PC-9 (cell line): ENCODE results near the gene PPP1R13L.

Experiments
- EZH2 ChIP-seq: fragments of 200-600 bp; sonication (generic); IDR thresholded peaks from 2 replicates; pipeline ENCODE4 v1.8.0; 2017; ENCODE audit warnings: antibody characterized with exemption, low read depth
- TF ChIP-seq, protein P1 (sequence below): fragments of 200-600 bp; sonication (generic); conservative IDR thresholded peaks from 2 replicates; pipeline ENCODE4 v1.6.1; 2017; ENCODE audit warnings: mixed run types, antibody characterized with exemption, mild to moderate bottlenecking, moderate library complexity

DNA sequence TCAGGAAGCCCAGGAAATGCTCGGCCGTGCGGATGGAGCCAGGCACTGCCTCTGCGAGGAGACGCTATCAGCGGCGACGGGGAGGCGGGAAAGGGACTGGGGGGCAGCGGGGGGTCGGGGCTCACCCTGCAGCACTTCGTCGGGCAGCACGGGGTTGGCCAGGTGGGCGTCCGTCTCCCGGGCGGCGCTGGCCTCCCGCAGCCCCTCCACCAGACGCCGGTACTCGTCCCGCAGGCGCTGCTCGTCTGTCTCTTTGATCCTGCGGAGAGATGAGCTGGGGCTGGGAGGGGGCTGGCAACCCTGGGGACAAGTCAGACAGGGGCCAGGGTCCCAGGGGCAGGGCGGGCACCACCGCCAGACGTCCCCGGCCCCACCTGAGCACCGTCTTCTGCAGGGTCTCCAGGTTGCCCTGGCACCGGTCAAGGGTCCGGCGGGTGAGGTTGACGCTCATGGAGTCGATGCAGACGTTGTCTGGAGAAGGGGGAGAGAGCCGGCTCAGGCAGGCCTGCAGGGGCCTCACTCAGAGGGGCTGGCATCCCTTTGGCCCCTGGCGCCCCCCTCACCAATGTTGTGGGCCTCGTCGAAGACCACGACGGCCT is 40.9 kb downstream of the PPP1R13L start:
- TF ChIP-seq, protein P1, sequence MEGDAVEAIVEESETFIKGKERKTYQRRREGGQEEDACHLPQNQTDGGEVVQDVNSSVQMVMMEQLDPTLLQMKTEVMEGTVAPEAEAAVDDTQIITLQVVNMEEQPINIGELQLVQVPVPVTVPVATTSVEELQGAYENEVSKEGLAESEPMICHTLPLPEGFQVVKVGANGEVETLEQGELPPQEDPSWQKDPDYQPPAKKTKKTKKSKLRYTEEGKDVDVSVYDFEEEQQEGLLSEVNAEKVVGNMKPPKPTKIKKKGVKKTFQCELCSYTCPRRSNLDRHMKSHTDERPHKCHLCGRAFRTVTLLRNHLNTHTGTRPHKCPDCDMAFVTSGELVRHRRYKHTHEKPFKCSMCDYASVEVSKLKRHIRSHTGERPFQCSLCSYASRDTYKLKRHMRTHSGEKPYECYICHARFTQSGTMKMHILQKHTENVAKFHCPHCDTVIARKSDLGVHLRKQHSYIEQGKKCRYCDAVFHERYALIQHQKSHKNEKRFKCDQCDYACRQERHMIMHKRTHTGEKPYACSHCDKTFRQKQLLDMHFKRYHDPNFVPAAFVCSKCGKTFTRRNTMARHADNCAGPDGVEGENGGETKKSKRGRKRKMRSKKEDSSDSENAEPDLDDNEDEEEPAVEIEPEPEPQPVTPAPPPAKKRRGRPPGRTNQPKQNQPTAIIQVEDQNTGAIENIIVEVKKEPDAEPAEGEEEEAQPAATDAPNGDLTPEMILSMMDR: no peak
- no peak for TF ChIP-seq EZH2
